Effector CD4-positive, alpha-beta T cell (primary cell): Measurements from ENCODE around the gene TRRAP.

Experiments
- DNase-seq: peaks from one replicate; pipeline ENCODE4 v3.0.0-alpha.2; 2020

The TRRAP gene

GRCh38 chr7:99008921-99009530 is 130.7 kb downstream of the TRRAP start:
- DNase-seq = no peak

DNA sequence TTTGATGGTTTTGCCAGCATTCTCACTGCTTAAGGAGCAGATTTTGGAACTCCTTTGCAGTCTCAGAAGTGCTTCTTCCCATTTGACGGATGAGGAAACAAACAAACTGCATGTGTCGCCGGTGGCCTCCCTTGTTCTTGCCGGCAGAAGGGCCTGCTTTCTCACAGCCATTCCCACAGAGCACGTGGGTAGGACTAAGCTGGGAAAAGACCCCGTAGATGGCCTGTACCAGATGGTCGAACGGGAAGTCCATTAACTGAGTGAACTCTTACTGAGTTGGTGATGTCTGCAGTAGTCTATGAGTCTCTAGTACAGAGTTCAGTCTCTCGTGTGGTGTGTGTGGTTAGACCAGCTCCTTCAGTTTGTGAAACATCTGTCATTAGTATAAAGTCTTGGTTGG is 131.9 kb downstream of the TRRAP start:
- no peak for DNase-seq

- no peak for DNase-seq
Observed at GRCh38 chr7:99011341-99011705, 133.0 kb downstream of the TRRAP start.

DNA sequence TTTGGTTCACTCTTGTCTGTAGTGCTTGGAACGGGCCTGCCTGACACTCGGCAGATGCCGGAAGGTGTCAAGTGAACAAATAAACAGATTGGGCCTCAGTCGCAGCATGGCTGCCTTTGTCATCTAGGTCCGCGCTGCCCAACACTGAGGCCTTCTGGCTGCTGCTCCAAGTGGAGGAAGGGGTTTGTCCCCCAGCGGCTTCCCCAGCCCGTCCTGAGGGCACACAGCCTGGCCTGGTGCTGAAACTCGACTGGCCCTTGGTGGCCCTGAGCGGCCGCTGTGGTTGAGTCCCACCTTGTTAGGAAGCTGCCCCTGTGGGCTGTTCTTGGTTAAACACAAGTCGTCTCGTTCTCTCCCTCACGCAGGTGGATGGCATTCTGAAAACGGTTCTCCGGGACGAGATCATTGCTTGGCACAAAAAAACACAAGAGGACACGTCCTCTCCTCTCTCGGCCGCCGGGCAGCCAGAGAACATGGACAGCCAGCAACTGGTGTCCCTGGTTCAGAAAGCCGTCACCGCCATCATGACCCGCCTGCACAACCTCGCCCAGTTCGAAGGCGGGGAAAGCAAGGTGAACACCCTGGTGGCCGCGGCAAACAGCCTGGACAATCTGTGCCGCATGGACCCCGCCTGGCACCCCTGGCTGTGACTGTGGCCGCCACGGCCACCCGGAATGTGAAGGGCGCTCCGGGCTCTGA is 133.5 kb downstream of the TRRAP start:
- no peak for DNase-seq

GRCh38 chr7:99012722-99013121 is 134.4 kb downstream of the TRRAP start:
- no peak for DNase-seq

- DNase-seq = no peak
Observed at GRCh38 chr7:99013266-99014112, 135.2 kb downstream of the TRRAP start.

DNA sequence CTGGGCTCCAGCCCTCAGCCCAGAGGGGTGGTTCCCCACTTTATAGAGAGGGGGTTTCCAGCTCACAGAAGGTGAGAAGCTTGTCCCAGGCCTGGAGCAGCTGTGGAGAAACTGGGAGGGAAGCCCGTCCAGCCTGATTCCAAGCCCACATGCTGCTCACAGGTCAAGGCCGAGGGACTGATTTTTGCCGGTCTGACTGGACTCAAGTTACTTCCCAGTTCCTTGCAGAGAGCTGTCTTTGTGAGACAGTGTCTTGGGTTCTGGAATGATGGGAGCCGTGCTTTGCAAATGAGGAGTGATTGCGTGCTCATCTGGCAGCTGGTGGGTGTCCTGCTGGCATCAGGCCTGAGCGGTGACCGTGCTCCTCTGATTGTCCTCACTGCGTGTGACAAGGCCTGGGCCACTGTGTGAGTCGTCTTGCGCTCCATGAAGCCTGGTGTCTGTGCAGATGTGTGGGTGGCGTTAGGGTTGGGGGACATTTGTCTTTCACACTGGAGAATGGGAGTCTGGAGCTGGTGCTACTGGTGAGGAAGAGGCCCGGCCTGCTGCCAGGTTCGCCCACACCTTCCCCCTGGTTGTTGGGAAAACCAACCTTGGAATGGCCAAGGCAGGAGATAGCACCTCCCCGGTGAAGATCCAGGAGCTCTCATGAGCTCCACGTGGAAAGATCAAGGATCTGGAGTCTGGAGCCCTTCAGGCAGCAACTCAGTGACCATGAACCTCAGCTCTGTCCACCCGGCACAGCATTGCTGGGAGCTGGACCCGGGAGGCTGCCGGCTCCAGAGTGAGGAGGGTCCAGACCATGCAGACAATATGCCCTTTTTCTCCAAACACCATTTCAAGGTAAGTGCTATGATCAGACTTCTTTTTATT is 136.0 kb downstream of the TRRAP start:
- no peak for DNase-seq

- DNase-seq = no peak
Observed at GRCh38 chr7:99016196-99016595, 137.9 kb downstream of the TRRAP start.

DNA sequence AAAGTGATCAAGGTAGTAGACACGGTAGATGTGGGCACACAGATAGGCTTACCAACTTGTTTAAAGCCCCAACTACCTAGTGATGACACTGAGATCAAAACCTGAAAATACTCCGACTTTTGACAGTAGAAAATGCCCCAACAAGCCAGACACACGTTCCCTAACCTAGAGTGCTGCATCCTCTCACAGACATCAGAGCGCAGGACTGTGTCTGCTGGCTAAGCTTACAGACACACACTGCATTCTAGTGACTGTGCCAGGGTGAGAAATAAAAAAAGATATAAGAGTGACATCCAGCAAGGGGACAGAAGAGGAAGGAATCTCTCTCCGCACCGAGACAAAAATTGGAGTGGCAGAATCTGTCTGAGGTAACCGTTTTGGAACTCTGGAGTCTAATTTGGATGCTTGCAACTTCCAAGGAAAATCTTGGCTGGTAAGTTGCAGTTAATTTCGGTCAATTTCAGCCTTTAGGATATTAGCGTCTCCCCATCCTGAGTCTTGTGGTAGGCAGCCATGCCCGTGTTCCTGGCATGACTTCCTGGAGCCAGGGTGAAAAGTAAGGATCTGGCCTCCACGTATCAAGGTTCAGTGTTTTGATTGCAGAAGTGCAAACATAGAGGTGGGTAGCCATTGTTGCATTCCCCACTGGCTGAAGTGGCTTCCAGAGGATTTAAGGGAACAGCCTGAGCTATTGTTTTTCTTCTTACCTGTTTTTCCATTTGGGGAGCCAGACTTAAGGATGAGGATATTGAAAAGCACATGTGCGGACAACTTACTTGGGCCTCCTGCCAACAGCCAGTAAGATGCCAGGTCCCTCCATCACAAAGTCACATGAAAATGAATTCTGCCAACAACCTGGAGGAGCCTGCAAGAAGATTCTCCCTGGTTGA is 141.4 kb downstream of the TRRAP start:
- DNase-seq = no peak

DNA sequence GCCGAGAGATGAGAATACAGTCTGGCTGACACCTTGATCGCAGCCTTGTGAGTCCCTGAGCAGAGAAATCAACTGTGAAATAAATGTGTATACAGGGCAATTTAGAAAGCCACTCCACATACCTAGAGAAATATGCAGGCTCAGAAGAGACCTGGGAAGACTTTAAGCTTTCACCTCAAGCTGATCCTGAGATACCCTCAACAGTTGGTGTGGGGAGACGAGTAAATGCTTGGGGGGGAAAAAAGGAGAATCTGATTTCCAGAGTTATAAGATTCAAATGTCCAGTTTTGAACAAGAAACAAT is 142.0 kb downstream of the TRRAP start:
- DNase-seq = no peak

DNA sequence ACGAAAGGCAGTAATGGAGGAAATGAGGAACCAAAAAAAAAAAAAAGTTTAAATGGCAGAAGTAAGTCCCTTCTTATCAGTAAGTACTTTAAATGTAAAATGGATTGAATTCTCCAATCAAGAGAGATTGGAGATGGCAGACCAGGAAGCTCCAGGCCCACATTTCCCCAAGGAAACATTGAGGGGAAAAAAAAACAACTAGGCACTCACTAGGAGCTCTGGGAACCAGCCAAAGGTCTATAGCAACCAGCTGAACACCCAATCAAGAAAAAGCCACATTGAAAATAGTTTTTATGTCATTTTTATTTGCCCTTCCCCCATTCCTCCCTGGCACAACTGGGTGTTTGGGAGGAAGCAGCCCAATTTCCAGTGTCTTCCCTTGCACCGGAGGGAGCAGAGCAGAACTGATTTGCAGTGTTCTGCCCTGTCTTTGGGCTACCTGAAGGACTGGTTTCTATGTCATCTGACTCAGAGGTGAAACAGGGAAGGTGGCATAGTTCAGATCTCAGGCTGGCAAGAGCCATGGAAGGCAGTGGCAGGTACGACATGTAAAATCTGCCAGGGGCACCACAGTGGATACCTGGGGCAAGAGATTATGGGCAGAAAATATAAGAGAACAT is 143.7 kb downstream of the TRRAP start:
- DNase-seq = no peak

DNA sequence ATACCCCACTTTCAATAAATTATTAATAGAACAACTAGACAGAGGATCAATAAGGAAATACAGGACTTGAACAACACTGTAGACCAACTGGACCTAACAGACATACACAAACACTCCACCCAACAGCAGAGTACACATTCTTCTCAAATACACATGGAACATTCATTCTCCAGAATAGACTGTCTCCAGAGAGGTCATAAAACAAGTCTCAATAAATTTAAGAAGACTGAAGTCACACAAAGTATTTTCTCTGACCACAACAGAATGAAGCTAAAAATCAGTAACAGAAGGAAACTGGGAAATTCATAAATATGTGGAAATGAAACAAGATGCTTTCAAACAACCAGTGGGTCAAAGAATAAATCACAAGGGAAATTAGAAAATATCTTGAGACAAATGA is 145.7 kb downstream of the TRRAP start:
- DNase-seq = no peak

GRCh38 chr7:99027241-99027640 is 148.9 kb downstream of the TRRAP start:
- DNase-seq = no peak

DNA sequence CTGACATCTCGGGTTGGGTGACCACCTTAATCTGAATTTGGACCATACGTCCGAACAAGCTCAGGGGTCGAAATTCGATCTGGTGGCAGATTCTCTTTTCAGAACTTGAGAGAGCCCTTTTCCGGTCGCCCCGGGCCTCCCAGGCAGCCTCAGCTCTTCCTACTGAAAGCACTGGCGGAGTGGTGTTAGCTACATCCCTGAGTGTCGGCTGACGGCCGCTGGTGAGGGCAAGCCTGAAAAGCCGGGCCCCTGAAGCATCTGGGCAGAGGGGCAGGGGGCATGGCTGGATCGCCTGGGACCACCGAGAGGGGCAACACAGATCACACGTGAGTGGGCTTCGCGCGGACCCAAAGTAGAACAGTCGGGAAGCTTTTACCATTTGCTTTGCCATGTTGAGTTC is 149.5 kb downstream of the TRRAP start:
- no peak for DNase-seq

DNA sequence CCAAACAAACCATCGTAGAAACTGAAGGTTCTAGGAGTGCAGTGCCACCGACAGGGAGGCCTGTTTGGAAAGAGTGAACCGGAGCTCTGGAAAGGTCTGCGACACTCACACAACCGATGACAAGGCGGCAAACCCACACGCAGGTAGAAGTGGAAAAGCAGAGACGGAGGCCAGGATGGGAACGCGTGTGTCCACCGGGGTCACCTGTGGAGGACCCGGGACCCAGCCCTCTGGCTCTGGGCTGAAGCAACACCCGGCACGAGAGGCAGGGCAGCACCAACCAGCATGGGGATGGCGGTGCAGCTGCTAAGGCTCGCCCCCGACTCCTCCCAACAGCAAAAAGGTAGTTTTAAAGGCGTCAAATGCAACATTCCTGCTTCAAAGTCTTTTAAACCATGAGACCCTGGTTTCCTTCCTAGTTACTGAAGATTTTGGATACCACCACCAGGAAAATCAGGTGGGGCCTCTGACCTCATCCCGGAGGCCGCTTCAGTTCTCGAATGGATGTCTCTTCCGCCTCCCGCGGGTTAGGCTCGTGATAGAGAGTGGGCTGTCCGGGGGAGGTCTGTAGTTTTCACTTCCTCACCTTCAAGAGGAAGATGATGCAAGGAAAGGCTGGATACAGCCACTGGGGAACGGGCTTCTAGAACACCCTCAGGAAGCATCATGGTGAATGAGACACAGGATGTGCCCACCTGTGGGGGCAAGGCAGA is 150.1 kb downstream of the TRRAP start:
- DNase-seq = no peak

- DNase-seq = no peak
Observed at GRCh38 chr7:99029466-99030435, 151.4 kb downstream of the TRRAP start.

DNA sequence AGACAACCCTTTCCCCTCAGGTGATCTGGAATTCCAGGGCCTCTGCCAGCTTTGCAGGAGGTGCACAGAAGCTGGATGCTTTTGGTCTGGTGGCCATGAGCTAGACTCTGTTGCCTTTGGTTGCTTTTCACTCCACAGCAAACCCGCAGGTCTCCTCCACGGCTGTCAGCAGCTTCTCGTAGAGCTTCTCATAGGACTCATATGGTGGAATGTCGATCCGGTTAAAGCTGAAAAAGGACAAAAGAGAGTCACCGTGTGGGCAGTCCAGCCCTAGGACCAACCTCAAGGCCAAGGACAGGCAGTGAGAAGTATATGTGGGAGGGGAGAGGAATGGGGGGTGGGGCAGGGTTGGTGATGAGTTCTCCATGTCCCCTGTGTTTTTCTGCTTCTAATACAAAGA is 152.1 kb downstream of the TRRAP start:
- DNase-seq = no peak

DNA sequence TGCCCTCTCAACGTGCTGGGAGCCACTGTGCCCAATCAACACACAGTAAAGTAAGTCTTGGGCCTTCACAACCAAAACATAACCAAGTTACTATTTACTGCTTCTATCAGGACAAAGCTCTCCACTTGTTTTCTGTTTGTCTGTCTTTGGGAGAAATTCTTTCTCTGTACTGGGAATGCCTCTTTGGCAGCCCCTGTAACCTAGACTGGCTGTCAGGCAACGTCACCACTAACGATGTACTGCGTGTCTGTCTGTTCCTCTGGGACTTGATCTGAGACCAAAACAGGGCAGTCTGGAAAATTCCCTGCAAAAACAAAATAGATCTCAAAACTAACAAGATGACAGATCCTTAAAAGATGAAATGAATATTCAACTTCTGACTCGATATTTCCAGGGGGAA is 152.6 kb downstream of the TRRAP start:
- no peak for DNase-seq

DNA sequence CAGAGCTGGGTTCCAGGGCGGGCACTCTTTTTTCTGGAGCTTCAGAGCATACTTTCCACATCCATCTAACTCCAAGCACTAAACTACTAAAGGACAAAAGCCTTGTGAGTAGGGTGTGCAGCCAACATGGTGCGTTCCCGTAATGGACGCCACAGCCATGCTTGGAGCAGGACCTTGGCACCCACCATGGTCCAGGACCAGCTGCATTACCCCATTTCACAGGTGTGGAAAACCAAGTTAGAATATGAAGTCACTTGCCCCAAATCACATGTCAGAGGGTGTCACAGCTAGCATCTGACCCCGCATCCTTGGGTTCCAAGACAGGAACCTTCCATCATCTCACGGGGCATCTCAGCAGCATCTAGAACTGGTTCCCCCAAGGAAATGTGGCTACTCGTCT is 153.2 kb downstream of the TRRAP start:
- no peak for DNase-seq

DNA sequence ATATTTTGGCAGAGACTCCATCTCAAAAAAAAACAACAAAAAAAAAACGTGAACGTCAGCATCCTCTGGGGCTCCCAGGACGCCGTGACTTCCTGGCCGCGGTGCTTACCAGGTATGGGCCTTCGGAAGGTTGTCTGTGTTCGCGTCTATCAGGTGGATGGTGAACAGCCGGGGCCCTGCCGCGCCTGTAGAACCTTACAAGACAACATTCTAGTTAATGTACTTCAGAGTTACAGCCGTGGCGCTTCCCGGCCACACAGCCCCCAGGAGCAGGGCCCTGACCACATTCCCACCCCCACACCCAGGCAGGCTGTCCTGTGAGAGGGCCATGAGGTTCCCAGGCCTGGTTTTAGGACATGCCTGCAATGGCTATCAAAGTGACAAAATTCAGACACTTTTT is 154.6 kb downstream of the TRRAP start:
- DNase-seq = no peak
